GM18867 (cell line): Measurements from ENCODE around the gene DCUN1D4.

Experiments
- ATAC-seq: cut with Tn5 transposase; IDR thresholded peaks from one replicate; pipeline ENCODE4 v1.9.1; 2021; ENCODE audit warnings: mild to moderate bottlenecking, moderate library complexity; ENCODE audit not compliant: unreplicated experiment

DCUN1D4 gene

GRCh38 chr4:51853027-51853682 lies 10.2 kb downstream of the DCUN1D4 start:
- ATAC-seq = no peak

GRCh38 chr4:51855270-51855669 lies 12.3 kb downstream of the DCUN1D4 start:
- ATAC-seq = no peak

GRCh38 chr4:51855751-51856150 lies 12.8 kb downstream of the DCUN1D4 start:
- no peak for ATAC-seq

GRCh38 chr4:51858605-51859202 lies 15.8 kb downstream of the DCUN1D4 start:
- ATAC-seq = no peak

GRCh38 chr4:51859476-51860031 lies 16.6 kb downstream of the DCUN1D4 start:
- ATAC-seq = no peak

GRCh38 chr4:51862199-51862598 lies 19.2 kb downstream of the DCUN1D4 start:
- ATAC-seq = no peak

- ATAC-seq = no peak
Observed at GRCh38 chr4:51862781-51863180, 19.8 kb downstream of the DCUN1D4 start.

GRCh38 chr4:51865717-51866116 lies 22.8 kb downstream of the DCUN1D4 start:
- ATAC-seq = no peak

GRCh38 chr4:51866835-51867234 lies 23.9 kb downstream of the DCUN1D4 start:
- no peak for ATAC-seq

GRCh38 chr4:51867689-51868448 lies 24.9 kb downstream of the DCUN1D4 start:
- ATAC-seq = no peak

- ATAC-seq = no peak
Observed at GRCh38 chr4:51868449-51868847, 25.5 kb downstream of the DCUN1D4 start.

- ATAC-seq = no peak
Observed at GRCh38 chr4:51870441-51871188, 27.7 kb downstream of the DCUN1D4 start.

GRCh38 chr4:51872283-51872997 lies 29.5 kb downstream of the DCUN1D4 start:
- no peak for ATAC-seq

- ATAC-seq = no peak
Observed at GRCh38 chr4:51874551-51874950, 31.6 kb downstream of the DCUN1D4 start.

GRCh38 chr4:51878431-51878830 lies 35.5 kb downstream of the DCUN1D4 start:
- no peak for ATAC-seq

- no peak for ATAC-seq
Observed at GRCh38 chr4:51880016-51880915, 37.3 kb downstream of the DCUN1D4 start.

GRCh38 chr4:51884055-51884454 lies 41.1 kb downstream of the DCUN1D4 start:
- no peak for ATAC-seq

GRCh38 chr4:51884606-51885005 lies 41.7 kb downstream of the DCUN1D4 start:
- no peak for ATAC-seq

GRCh38 chr4:51885363-51885762 lies 42.4 kb downstream of the DCUN1D4 start:
- ATAC-seq = peak; percentile 76
